Panc1 (cell line): ENCODE results near the gene AFP. TPM values are rescaled to one million over a fixed set of nuclear protein-coding genes. Genes with fewer than 3 reads are reported as not detected.

Experiments used
- ATAC-seq: fragments of 200-7000 bp; cut with Tn5 transposase; 2 replicates; pipeline ENCODE4 v1.9.1; 2020; ENCODE audit warnings: mild to moderate bottlenecking, moderate library complexity
- BruUV-seq: library from RNA; stranded (reverse); fragments of 400-500 nt; replicated peaks from 2 replicates; lab custom pipeline; 2021; lab: Mats Ljungman, UMichigan
- CTCF ChIA-PET: fragments of 300-600 bp; sonication (Branson Sonifier 250); formaldehyde crosslinking; loops from one replicate; lab custom pipeline; 2022; ENCODE audit warnings: antibody characterized with exemption; lab: Charles Lee
- POLR2A ChIA-PET: fragments of 300-600 bp; sonication (Branson Sonifier 250); formaldehyde crosslinking; loops from one replicate; lab custom pipeline; 2022; ENCODE audit warnings: antibody characterized with exemption; lab: Charles Lee
- DNase-seq: peaks from one replicate; pipeline ENCODE4 v3.0.0-alpha.2; 2010; ENCODE audit warnings: low read depth, low spot score
- H3K27ac ChIP-seq: 2 replicates; pipeline ENCODE4 v1.5.1; 2011; ENCODE audit warnings: mild to moderate bottlenecking, low read length, inconsistent platforms
- H3K27me3 ChIP-seq: fragments of 200-500 bp; sonication (Bioruptor generic); 2 replicates; pipeline ENCODE4 v1.6.0; 2014; ENCODE audit warnings: low read length, inconsistent platforms; ENCODE audit not compliant: control insufficient read depth, insufficient read depth
- H3K36me3 ChIP-seq: fragments of 200-500 bp; sonication (Bioruptor generic); 2 replicates; pipeline ENCODE4 v1.5.1; 2014; ENCODE audit warnings: inconsistent platforms, mild to moderate bottlenecking, low read length, moderate library complexity; ENCODE audit not compliant: control insufficient read depth, insufficient read depth
- H3K4me1 ChIP-seq: 2 replicates; pipeline ENCODE4 v1.5.1; 2011; ENCODE audit warnings: inconsistent platforms, mild to moderate bottlenecking, low read length, moderate library complexity; ENCODE audit not compliant: control insufficient read depth, insufficient read depth
- H3K4me3 ChIP-seq, 2 experiments: 2 replicates each; pipeline ENCODE4 v1.5.1; 2011 to 2012; ENCODE audit warnings: low read depth in 2 of 2, low read length in 2 of 2, mild to moderate bottlenecking in 2 of 2, inconsistent platforms in 1 of 2, moderate library complexity in 1 of 2
- H3K9me3 ChIP-seq: fragments of 200-500 bp; sonication (Bioruptor generic); 2 replicates; pipeline ENCODE4 v1.5.1; 2014; ENCODE audit warnings: low read depth, mild to moderate bottlenecking, inconsistent platforms, low read length, moderate library complexity; ENCODE audit not compliant: control insufficient read depth, insufficient read depth
- POLR2AphosphoS5 ChIP-seq: IDR thresholded peaks from 2 replicates; pipeline ENCODE4 v1.6.1; 2012; ENCODE audit warnings: mild to moderate bottlenecking, low read depth, low read length, moderate library complexity
- SIN3A ChIP-seq: IDR thresholded peaks from 2 replicates; pipeline ENCODE4 v1.6.1; 2012; ENCODE audit warnings: low read depth, mild to moderate bottlenecking, low read length, moderate library complexity, borderline replicate concordance; ENCODE audit not compliant: insufficient read depth
- TCF7L2 ChIP-seq: IDR thresholded peaks from 2 replicates; pipeline ENCODE4 v1.6.1; 2011; ENCODE audit warnings: mild to moderate bottlenecking, low read depth, low read length, inconsistent platforms
- in situ Hi-C: cut with HindIII; loops from 2 replicates; pipeline ENCODE4 v1.10.0; 2016; ENCODE audit warnings: low sequenced_read_pairs, low pct_unique_long_range_greater_than_20kb
- intact Hi-C: fragments of 100-400 bp; cut with micrococcal nuclease; formaldehyde crosslinking; loops from one replicate; pipeline ENCODE4 v1.10.0; 2022; ENCODE audit not compliant: unreplicated experiment
- total RNA-seq: library from RNA; stranded (reverse); gene quantifications from one replicate; pipeline ENCODE4 v1.2.1, GENCODE V29; 2021; ENCODE audit not compliant: unreplicated experiment
- TF ChIP-seq, protein P1 (sequence below), 2 experiments: IDR thresholded peaks; 2 replicates each; pipeline ENCODE4 v1.6.1; 2011 to 2012; ENCODE audit warnings: low read depth in 2 of 2, control low read depth in 1 of 2, low read length in 1 of 2, mild to moderate bottlenecking in 1 of 2, moderate library complexity in 1 of 2; ENCODE audit not compliant: insufficient read depth in 1 of 2
- TF ChIP-seq, protein P2 (sequence below): fragments of 450-650 bp; IDR thresholded peaks from 2 replicates; pipeline ENCODE4 v1.5.1; 2017; ENCODE audit warnings: mild to moderate bottlenecking

The AFP gene
- total RNA-seq, 1 experiment from 2014 or later, result 1.3 TPM

DNA sequence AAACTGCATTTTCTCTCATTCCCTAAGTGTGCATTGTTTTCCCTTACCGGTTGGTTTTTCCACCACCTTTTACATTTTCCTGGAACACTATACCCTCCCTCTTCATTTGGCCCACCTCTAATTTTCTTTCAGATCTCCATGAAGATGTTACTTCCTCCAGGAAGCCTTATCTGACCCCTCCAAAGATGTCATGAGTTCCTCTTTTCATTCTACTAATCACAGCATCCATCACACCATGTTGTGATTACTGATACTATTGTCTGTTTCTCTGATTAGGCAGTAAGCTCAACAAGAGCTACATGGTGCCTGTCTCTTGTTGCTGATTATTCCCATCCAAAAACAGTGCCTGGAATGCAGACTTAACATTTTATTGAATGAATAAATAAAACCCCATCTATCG, 2.9 kb upstream of the AFP start:
- Histone ChIP-seq H3K9me3 (no peaks in the 10 kb centered on the region), H3K4me3 (no peak overlapping the region), H3K4me1 (no peaks in the 10 kb centered on the region), H3K27me3 (no peaks in the 10 kb centered on the region; the same call in 1 of the 2 replicates), H3K36me3 (no peaks in the 10 kb centered on the region), H3K27ac (no peak overlapping the region)
- ChIA-PET CTCF (no interaction called here), POLR2A (no interaction called here)
- DNase-seq, result no peak
- no TSS peak for BruUV-seq
- TF ChIP-seq POLR2AphosphoS5, result no peak
- TF ChIP-seq SIN3A, result no peak
- TF ChIP-seq, protein P1, sequence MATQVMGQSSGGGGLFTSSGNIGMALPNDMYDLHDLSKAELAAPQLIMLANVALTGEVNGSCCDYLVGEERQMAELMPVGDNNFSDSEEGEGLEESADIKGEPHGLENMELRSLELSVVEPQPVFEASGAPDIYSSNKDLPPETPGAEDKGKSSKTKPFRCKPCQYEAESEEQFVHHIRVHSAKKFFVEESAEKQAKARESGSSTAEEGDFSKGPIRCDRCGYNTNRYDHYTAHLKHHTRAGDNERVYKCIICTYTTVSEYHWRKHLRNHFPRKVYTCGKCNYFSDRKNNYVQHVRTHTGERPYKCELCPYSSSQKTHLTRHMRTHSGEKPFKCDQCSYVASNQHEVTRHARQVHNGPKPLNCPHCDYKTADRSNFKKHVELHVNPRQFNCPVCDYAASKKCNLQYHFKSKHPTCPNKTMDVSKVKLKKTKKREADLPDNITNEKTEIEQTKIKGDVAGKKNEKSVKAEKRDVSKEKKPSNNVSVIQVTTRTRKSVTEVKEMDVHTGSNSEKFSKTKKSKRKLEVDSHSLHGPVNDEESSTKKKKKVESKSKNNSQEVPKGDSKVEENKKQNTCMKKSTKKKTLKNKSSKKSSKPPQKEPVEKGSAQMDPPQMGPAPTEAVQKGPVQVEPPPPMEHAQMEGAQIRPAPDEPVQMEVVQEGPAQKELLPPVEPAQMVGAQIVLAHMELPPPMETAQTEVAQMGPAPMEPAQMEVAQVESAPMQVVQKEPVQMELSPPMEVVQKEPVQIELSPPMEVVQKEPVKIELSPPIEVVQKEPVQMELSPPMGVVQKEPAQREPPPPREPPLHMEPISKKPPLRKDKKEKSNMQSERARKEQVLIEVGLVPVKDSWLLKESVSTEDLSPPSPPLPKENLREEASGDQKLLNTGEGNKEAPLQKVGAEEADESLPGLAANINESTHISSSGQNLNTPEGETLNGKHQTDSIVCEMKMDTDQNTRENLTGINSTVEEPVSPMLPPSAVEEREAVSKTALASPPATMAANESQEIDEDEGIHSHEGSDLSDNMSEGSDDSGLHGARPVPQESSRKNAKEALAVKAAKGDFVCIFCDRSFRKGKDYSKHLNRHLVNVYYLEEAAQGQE (IDR thresholded peaks at IDR 0.05; ENCODE audit: insufficient read depth in 1 of 2, low read depth in 2 of 2, low read length in 1 of 2), result no peak
- TF ChIP-seq TCF7L2, result no peak
- TF ChIP-seq, protein P2, sequence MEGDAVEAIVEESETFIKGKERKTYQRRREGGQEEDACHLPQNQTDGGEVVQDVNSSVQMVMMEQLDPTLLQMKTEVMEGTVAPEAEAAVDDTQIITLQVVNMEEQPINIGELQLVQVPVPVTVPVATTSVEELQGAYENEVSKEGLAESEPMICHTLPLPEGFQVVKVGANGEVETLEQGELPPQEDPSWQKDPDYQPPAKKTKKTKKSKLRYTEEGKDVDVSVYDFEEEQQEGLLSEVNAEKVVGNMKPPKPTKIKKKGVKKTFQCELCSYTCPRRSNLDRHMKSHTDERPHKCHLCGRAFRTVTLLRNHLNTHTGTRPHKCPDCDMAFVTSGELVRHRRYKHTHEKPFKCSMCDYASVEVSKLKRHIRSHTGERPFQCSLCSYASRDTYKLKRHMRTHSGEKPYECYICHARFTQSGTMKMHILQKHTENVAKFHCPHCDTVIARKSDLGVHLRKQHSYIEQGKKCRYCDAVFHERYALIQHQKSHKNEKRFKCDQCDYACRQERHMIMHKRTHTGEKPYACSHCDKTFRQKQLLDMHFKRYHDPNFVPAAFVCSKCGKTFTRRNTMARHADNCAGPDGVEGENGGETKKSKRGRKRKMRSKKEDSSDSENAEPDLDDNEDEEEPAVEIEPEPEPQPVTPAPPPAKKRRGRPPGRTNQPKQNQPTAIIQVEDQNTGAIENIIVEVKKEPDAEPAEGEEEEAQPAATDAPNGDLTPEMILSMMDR, result no peak
- in situ Hi-C loops (no loop called here), intact Hi-C loops (no loop called here)
- no peak for ATAC-seq

DNA sequence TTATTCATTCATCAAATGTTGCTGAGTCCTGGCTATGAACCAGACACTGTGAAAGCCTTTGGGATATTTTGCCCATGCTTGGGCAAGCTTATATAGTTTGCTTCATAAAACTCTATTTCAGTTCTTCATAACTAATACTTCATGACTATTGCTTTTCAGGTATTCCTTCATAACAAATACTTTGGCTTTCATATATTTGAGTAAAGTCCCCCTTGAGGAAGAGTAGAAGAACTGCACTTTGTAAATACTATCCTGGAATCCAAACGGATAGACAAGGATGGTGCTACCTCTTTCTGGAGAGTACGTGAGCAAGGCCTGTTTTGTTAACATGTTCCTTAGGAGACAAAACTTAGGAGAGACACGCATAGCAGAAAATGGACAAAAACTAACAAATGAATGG, 1.7 kb upstream of the AFP start:
- Histone ChIP-seq H3K4me3 (no peak overlapping the region), H3K9me3 (no peaks in the 10 kb centered on the region), H3K27ac (no peak overlapping the region), H3K27me3 (no peaks in the 10 kb centered on the region; the same call in 1 of the 2 replicates), H3K36me3 (no peaks in the 10 kb centered on the region), H3K4me1 (no peaks in the 10 kb centered on the region)
- ATAC-seq, result no peak
- BruUV-seq, result no TSS peak
- TF ChIP-seq POLR2AphosphoS5 (no peak), TCF7L2 (no peak), SIN3A (no peak)
- TF ChIP-seq, protein P2, result peak; percentile 24; the same call in 1 of the 2 replicates
- TF ChIP-seq, protein P1 (IDR thresholded peaks at IDR 0.05; ENCODE audit: insufficient read depth in 1 of 2, low read depth in 2 of 2, low read length in 1 of 2), result no peak
- POLR2A ChIA-PET, result no interaction called here
- in situ Hi-C loops (no loop called here), intact Hi-C loops (no loop called here)
- no peak for DNase-seq
- CTCF ChIA-PET, result no interaction called here
